GM12891 (cell line): Measurements from ENCODE around the gene ZNF273.
"Not testable (repeated sequence)": the region's sequence is repeated elsewhere in the genome, so short reads cannot be mapped to it uniquely, and the experiment has no call there.

Source experiments
- POU2F2 ChIP-seq: IDR thresholded peaks from 2 replicates; pipeline ENCODE4 v1.6.1; 2011; ENCODE audit warnings: low read depth, mild to moderate bottlenecking, control low read depth, low read length, moderate library complexity
- TAF1 ChIP-seq: IDR thresholded peaks from 2 replicates; pipeline ENCODE4 v1.6.1; 2011; ENCODE audit warnings: low read depth, low read length, control low read depth

GRCh38 chr7:64944667-64945502 lies 41.8 kb downstream of the ZNF273 start:
- TF ChIP-seq POU2F2, TAF1: not testable (repeated sequence)
